HK-2 (cell line): ENCODE data around the gene MAP2K2.

Experiments used
- DNase-seq: peaks from one replicate; pipeline ENCODE4 v3.0.0-alpha.2; 2018; ENCODE audit not compliant: unreplicated experiment

The MAP2K2 gene

DNA sequence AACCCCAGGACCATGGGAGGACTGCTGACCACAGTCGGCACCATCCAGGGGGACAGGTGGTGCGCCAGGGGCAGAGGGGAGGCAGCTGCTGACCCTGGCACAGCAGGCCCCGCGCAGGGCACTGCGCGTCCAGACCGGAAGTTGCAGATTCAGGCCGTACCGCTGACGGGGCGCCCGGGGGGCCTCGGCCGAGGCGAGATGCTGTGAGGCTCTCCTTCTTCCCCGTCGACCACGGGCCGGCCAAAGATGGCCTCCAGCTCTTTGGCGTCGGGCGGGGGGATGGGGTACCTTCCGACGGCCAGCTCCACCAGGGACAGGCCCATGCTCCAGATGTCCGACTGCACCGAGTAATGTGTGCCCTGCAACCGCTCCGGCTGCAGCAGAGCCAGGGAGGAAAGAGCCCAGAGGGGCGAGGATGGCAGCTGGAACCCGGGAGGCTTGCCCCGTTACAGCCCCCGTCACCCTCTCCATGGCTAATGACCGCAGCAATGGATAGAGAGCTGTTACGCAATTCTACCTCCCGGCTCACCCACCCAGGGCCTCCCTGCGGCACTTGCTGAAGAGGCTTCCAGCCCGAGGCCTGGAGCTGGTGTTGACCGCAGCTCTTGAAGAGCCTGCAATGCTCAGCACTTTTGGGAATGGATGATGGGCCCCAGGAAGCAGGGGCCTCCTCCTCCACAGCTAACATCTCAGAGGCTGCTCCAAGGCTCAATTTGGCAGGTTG lies 24.7 kb downstream of the MAP2K2 start:
- no peak for DNase-seq

GRCh38 chr19:4098493-4098892 lies 25.4 kb downstream of the MAP2K2 start:
- DNase-seq = no peak

GRCh38 chr19:4097501-4097900 lies 26.4 kb downstream of the MAP2K2 start:
- no peak for DNase-seq

DNA sequence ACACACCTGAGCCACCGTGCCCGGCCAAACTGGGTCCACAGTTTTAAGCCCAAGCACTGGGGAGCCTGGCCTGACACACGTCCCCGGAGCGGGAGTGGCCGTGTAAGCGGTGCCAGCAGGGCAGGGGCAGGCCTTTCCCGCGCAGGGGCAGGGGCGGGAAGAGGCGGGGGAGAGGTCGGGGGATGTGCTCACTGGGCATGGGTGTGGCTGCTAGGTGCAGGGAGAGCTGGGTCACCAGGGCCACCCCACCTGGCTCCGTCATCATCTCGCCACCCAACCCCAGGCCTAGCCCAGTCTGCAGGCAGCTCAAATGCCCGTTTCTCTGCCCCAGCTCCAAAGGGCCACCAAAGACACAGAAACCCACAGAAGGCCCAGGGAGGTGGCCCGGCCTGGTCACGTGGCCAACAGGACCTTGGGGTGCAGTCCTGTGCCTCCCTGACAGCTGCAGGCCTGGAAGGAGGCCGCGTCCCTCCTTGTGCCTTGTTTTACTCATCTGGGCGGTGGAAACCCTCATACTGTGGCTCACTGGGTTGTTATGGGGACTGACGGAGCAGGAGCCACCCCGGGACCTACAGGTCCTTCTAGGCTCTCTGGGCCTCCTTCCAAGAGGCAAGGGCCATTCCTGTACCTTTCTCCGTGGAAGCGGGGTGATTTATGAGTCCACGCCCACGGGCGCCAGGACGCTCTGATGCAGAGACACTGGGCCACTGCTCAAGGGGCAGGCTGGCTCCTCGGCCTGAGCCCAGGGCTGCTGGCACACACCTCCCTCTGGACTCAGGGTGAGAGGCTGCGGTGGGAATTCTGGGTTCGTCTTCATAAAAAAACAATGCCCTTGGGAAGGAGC lies 27.7 kb downstream of the MAP2K2 start:
- DNase-seq = no peak

DNA sequence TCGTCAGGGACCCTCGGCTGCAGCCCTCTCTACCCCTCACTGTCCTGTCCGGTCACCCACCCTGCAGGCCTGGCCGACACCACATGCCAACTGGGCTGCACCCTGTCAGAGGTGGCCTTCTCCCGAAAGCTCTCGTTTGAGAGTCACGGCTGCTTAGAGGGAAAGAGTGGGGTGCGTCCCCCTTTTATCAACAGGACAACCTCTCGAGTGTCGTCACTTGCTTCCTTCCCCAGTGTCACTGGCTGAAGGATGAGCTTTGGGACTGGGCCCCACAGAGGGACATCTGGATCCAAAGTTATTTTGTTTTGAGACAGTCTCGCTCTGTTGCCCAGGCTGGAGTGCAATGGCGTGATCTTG lies 28.5 kb downstream of the MAP2K2 start:
- DNase-seq = no peak

DNA sequence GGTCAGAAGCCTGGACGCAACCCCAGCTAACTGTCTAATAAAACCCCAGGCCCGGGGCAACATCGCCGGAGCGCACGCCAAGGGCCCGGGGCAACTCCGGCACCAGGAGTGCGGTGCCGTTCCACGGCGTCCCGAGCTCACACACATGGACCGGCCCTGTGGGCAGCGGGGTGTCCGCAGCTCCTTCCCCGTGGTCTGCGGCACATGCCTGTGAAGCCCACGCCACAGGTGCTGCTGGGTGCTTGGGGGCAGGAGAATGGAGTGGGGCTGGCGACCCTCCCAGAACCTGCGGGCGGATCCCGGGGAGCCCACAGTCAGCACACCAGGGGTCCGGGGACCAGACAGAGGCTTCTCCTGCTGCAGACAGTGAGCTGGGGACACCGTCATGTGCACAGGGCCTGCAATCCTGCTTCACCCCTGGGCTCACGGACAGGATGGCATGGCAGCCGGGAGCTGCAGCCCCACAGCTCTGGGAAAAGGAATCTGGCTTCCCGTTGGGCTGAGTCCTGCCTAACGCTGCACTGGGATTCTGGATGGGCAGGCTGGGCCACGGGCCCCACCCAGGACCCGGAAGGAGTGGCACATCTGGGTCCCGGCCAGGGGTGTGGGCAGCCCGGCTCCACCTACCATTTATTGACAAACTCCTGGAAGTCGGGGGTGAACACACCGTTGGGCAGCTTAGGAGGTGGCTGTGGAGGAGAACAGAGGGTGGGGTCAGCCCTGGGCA lies 29.0 kb downstream of the MAP2K2 start:
- DNase-seq = no peak

- DNase-seq = no peak
Observed at GRCh38 chr19:4094291-4094690, 29.6 kb downstream of the MAP2K2 start.

GRCh38 chr19:4093643-4094175 lies 30.2 kb downstream of the MAP2K2 start:
- no peak for DNase-seq

DNA sequence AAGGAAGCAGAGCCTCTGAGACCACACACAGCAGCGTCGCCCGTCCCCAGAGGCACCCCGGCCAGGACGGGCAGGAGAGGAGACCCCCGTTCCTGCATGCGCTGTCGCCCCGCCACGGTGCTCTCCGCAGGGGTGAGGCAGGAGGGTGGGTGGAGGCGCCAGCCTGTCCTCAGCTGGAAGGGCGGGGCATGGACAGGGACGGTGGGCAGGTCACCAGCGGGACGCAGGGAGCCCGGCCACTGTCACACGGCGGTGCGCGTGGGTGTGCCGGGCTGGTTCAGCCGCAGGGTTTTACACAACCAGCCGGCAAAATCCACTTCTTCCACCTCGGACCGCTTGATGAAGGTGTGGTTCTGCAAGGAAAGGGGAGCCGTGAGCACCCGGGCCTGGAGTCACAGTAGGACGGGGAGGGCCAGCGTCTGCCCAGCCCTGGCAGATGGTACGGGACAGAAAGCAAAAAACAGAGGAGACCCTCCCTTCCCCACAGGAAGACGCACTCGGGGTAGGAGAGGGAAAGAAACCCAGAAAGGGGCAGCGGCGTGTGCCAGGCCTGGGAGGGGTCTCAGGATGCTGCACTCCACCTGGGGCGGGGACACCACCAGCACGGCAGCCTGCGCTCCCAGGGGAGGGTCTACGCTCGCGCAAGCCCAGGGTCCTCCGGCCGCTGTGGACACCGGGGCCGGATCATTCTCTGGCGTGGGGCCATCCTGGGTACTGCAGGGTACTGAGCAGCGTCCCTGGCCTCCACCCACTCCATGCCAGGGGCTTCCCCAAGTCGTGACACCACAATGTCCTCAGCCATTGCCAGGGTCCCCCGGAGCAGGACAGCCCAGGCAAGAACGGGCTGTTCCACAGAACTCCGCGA lies 33.3 kb downstream of the MAP2K2 start:
- no peak for DNase-seq

- no peak for DNase-seq
Observed at GRCh38 chr19:4089946-4090345, 34.0 kb downstream of the MAP2K2 start.

GRCh38 chr19:4089400-4089908 lies 34.5 kb downstream of the MAP2K2 start:
- DNase-seq = no peak

DNA sequence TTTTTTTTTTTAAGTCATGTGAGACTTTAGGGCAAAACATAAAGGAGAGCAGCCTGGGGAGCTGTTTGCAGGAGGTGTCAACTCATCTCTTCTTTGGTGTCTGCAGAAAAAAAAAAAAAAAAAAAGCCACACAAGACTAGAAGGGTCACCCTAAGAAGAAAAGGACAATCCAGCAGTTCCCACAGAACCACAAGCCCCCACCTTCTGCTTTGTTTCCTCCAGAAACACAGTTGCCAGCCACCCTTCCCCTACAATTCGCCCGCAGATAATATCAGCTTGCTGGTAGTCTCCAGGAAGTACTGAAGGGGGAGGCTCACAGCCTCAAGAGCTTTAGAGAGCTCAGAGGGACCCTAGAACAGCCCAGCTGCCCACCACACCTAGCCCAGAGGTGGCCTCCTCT lies 34.9 kb downstream of the MAP2K2 start:
- no peak for DNase-seq

DNA sequence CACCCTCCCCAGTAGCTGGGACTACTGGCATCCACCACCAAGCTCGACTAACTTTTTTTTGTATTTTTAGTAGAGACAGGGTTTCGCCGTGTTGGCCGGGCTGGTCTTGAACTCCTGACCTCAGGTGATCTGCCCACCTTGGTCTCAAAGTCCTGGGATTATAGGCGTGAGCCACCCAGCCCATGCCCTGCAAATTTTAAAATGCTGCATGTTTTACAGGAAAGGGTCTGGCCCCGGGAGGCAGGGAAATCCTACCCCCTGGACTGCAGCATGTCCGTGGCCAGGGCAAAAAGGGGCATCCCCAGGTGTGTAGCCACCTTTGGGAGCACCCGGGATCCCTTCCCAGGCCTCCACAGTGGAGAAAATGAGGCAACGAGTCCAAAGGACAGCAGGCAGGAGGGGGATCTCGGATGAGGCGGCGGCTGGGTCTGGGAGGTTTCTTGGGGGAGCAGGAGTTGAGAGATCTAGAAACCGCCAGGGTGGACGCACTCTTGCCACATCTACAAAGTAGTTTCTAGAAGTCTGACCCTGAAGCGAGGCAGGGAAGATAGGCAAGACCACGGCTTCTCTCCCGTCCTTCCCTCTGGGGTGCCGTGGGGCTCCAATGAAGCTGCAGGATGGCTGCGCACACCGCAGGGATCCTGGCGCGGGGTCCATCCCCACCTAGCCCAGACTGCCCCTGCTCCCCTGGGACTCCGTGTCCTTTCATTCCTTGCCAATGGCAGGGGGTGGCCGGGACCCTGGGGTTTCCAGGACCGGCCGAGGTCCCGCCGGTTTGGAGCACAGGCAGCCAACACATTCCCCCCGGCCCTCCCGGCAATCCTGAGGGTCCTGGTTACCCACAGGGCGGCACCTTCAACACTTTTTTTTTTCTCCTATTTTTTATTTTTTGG lies 35.9 kb downstream of the MAP2K2 start:
- no peak for DNase-seq

DNA sequence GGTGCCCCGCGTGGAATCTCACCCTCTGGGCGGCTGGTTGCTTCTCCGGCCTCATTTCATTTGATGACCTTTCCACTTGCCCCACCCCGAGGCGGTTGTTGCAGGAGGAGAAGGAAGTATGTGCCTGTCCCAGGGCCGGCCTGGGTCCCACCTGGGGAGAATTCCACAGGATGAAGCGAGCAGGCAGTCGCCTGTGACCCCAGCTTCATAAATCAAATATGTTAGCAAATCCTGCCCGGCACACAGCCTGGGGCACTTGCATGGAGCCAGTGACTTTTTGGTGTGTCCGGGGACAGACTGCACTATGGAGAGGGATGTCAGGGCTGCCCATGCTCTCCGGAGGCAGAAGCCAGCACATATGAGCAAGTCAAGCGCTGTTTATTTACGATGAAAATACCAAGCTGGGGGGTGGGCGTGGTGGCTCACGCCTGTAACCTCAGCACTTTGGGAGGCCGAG lies 37.5 kb downstream of the MAP2K2 start:
- no peak for DNase-seq

DNA sequence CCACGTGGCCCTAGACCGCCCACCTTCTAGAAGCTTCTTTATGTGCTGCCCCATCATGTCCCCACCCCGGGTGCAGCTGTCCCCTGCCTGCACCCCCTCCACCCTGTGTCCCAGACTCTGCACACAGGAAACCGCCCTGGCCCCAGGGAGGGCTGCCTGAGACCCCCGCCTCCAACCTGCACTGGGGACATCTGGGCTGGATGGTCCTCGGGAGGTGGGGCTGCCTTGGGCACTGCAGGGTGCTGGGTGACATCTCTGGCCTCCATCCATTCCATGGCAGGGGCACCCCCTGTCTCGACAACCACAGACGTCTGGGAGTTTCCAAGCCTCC lies 39.4 kb downstream of the MAP2K2 start:
- DNase-seq = no peak

DNA sequence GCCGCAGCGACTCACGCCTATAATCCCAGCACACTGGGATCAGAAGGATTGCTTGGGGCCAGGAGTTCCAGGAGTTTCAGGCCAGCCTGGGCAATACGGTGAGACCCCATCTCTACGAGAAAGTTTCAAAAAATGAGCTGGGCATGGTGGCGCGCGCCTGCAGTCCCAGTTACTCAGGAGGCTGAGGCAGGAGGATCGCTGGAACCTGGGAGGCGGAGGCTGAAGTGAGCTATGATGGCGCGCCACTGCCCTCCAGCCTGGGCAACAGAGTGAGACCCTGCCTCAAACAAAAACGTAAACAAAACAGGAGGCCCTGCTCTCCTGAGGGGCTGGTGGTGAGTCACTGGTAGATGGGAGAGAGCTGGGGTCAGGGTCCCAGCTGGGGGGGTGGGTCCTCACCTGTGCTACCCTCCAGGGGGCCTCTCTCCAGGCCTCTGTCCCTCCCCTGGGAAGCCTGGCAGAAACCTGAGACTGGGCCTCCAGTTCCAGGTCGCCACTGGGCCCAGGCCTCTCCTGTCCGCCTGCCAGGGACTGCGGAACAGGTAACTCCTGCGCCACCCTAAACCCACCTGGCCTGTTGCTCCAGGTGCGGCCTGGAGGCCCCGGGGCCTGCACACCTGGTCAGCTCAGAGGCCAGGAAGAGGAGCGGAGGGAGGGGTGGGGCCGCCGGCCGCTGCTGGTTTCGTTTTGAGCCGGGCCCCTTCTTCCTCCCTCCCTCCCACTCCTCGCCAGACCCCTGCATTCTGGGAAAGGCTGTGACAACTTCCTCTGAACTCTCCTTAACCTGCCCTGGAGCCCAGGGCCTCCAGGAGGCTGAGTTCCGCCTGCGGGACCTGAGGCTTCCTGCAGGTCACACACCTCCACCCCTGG lies 40.0 kb downstream of the MAP2K2 start:
- DNase-seq = no peak

- no peak for DNase-seq
Observed at GRCh38 chr19:4082172-4082571, 41.8 kb downstream of the MAP2K2 start.

DNA sequence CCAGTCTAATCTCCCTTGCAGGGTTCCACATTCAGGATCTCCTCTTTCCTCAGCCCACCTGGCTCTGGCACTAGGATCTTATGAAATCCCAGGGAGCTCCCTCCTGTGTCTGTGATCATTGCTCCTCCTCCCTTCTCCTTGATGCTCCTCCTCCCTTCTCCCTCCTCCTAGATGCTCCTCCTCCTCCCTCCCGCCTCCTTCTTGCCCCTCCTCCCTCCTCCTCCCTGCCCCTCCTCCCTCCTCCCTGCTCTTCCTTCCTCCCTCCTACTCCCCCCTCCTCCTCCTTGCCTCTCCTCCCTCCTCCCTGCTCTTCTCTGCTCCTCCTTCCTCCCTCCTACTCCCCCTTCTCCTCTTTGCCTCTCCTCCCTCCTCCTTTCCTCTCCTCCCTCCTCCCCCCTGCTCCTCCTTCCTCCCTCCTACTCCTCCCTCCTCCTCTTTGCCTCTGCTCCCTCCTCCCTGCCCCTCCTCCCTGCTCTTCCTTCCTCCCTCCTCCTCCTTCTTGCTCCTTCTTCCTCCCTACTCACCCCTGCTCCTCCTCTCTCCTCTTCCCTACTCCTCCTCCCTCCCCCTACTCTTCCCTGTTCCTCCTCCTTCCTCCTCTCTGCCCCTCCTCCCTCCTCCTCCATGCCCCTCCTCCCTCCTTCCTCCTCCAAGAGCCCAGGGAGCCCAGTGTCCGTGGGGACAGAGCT lies 42.3 kb downstream of the MAP2K2 start:
- no peak for DNase-seq

DNA sequence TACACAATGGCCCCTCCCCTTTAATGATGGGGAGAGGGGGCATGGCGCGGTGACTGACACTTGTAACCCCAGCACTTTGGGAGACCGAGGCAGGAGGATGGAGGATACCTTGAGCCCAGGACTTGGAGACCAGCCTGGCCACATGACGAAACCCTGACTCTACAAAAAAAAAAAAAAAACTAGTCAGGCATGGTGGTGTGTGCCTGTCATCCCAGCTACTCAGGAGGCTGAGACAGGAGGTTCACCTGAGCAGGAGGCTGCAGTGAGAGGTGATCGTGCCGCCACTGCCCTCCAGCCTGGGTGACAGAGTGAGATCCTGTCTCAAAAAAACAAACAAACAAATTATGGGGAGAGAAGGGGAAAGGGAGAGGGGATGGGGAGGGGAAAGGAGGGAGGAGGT lies 43.4 kb downstream of the MAP2K2 start:
- no peak for DNase-seq
